HG03565 (cell line): ENCODE data around the gene SPRYD4.
"Not testable (repeated sequence)": the region's sequence is repeated elsewhere in the genome, so short reads cannot be mapped to it uniquely, and the experiment has no call there.

ENCODE experiments used
- ATAC-seq: cut with Tn5 transposase; IDR thresholded peaks from one replicate; pipeline ENCODE4 v1.9.1; 2021; ENCODE audit warnings: mild to moderate bottlenecking, moderate library complexity; ENCODE audit not compliant: unreplicated experiment

The SPRYD4 gene

DNA sequence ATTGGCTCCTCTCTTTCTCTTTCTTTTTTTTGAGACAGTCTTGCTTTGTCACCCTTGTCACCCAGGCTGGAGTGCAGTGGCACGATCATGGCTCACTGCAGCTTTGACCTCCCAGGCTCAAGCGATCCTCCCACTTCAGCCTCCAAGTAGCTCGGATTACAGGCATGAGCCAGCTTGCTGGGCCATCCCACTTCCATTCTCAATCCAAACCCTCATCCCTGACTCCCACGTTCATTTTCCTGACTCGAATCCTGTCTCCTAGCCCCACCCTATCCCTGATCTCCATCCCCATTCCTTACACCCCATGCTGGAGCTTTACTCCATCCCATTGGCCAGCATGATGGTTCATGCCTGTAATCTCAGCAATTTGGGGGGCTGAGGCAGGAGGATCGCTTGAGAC, 7.8 kb downstream of the SPRYD4 start:
- no peak for ATAC-seq

DNA sequence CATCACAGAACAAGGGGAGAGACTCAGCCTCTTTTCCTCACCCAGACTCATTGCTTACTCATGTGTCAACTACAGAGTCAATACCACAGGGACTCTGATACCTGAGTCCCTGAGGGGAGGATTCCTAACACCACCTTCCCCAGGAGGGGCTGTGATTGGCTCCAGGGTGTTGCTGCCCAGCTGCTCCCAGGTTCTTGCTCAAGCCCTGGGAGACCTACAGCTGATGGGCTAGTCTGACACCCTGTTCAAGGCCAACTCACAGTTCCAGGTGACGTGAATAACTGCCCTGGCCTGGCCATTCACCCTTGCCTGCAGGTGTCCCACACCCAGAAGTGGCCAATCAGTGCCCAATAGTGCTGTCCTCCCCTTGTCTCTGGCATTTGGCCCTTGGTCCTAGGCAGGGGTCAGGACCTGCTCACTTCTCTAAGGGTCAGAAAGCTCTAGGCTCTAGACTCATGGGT, 8.6 kb downstream of the SPRYD4 start:
- no peak for ATAC-seq

DNA sequence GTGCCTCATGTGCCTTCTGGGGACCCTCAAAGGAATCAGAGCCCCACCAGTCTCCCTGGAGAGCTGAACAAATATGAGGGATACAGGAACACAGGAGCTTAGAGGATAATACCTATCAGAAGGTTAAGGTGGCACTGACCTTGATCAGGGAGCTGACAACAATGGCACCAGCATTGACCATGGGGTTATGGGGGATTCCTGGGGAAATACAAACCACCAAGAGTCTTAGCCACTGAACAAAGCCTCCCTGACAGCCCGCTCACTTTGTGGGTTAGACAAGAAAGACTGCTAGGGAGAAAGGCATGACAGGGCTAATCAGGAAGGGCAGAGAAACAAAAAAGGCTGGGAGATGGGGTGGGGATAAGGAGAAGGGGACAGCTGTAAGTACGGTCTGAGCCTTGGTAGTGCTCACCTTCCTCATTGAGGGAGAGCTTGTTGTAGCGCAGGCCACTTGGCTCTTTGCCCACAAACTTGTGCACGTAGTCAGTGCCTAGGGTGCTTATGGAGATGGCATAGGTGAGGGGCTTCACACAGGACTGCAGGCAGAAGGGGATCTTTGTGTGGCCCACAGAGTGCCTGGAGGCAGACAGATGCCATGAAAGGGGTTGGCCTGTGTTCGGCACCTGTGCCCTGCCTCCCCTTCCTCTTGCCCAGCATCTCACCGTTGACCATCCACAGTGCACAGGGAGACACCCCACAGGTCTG, 9.3 kb downstream of the SPRYD4 start:
- no peak for ATAC-seq

DNA sequence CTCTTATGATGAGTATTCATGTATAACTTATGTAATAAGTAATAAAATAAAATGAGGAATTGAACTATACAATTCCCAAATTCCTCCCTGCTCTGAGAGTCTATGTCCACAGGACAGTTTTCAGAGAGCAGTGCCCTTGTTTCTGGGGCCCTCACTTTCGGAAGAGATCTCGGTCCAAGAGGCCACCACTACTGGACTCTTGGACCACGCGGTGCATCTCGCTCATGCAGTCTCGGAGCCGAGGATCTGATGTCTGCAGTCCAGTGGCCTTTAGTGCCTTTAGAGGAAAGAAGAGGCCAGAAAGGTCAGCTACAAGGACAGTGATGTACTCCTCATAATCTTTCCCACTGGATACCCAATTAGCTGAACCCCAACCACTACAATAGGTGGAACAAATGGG, 11.2 kb downstream of the SPRYD4 start:
- ATAC-seq = no peak

DNA sequence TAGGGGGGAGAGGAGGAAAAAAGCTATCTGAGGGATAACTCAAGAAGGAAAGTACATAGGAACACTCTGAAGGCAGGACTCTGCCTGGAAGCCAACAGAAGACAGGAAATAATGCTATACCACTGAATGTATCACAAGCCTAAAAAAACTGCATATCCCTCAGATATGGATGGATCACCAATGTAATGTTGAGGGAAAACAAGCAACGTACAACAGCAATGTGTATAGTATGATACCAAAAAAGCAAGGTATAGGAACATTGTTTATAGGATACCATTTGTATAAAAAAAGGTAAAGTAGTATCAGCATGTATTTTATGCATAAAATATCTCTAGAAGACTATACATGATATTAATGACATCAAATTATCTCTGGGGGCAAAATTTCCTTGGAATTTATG, 16.2 kb downstream of the SPRYD4 start:
- ATAC-seq = no peak

DNA sequence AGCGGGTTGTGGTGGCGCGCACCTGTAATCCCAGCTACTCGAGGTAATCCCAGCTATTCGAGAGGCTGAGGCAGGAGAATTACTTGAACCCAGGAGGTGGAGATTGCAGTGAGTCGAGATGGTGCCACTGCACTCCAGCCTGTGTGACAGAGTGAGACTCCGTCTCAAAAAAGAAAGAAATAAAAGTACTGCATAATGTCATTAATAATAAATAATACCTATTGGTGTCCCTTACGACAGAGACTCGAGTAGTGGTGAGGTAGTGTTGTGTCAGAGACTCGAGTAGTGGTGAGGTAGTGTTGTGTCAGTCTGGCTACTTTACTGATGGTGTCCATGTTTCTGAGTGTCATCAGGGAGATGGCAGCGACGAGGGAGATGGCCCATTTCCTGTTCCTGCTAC, 18.3 kb downstream of the SPRYD4 start:
- ATAC-seq = no peak

DNA sequence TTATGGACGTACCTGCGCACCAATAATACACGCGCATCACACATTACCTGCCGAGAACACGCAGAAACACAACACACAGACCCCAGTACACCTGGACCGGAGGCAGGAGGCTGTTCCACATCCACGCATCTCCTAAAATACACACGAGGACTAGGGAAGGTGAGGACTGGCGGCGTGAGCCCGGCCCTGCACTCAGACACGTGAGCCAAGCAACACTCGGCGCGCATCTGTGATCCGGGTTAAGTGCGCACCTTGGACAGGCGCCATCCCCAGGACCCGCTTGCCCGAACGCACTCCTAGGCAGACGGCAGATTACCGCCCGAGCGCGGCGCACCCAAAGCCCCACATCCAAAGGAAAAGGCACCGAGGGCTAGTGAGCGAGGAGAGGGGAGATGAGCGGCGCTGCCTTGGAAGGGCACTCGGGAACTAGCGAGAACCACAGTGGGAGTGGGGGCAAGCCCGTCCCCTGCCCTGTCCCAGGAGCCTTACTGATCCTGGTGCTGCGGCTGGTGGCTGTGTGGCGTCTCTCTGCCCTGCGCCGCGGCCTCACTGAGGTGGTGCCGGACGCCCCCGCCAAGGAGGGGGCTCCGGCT, 19.2 kb downstream of the SPRYD4 start:
- no peak for ATAC-seq

DNA sequence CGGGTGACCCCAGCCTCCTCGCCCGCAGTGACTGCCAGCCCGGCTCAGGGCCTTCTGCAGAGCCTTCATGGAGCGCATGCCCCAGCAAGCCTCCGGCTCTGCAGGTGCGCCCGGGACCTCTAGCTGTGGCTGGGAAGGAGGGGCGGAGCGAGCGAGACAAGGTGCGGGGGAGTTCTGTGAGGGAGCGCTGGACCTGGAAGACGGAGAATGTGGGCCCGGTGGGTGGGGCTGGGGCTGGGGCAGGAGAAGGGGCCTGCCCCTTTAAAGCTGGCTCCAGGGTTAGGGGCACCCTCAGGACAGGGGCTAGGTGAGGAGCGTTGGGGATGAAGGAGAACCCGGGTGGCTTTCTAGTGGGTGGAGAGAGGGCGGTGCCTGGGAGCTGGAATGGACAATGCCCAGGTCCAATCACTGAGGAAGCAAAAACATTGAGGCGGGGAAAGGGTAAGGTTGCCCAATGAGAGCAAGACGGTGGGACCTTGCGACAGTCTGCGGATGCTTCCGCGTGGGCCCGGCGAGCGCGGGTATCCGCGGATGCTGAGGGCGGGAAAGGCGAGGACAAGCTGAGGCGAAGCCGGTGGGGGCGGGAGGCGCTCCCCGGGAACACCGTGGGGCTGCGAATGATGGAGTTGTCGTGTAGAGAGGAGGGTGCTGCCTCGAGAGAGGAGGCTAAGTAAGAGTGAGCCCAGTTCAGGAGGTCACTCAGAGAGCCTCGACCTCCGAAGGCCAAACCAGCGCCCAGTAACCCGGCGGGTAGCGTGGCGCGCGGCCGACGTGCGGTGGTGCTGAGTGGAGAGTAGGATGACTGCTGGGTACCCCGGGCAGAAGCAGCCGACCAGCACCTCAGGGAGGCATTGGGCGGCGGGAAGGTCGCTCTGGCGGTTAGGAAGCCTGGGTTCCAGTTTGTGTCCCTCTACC, 19.9 kb downstream of the SPRYD4 start, which contains the start of gene GLS2:
Gene GLS2, minus strand, starts transcription at position 121 of the 915 bp plus-strand sequence. Its CDS starts 43 bp downstream, at position 78.
- peak; percentile 48 for ATAC-seq

DNA sequence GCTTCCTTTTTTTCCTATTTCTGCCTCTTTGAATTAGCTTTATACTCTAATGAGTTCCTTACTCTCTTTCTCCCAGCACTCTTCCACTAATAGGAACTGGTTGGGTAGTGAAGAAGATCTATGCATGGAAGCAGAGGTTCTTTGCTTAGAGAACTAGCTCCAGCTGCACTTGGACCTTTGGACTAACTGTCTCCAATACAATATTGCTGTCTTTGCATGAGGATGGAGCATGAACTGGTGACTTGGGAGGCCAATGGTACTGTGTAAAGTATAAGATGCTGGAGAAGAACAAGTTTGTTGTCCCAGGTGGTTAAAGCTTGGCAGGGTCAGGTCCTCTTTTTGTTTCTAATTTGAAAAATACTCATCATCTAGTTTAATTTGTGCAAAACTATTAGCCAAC, 22.0 kb downstream of the SPRYD4 start:
- no peak for ATAC-seq

DNA sequence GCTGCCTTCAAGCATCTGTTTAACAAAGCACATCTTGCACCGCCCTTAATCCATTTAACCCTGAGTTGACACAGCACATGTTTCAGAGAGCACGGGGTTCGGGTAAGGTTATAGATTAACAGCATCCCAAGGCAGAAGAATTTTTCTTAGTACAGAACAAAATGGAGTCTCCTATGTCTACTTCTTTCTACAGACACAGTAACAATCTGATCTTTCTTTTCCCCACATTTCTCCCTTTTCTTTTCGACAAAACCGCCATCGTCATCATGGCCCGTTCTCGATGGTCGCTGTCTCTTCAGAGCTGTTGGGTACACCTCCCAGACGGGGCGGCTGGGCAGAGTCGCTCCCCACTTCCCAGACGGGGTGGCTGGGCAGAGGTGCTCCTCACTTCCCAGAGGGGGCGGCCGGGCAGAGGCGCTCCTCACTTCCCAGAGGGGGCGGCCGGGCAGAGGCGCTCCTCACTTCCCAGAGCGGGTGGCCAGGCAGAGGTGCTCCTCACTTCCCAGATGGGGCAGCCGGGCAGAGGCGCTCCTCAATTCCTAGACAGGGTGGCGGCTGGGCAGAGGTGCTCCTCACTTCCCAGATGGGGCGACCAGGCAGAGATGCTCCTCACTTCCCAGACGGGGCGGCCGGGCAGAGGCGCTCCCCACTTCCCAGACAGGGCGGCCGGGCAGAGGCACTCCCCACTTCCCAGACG, 25.2 kb downstream of the SPRYD4 start:
- ATAC-seq = not testable (repeated sequence)

DNA sequence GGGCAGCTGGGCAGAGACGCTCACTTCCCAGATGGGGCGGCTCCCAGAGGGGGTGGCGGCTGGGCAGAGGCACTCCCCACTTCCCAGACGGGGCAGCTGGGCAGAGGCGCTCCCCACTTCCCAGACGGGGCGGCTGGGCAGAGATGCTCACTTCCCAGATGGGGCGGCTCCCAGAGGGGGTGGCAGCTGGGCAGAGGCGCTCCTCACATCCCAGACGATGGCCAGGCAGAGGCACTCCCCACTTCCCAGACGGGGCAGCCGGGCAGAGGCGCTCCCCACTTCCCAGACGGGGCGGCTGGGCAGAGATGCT, 25.7 kb downstream of the SPRYD4 start:
- not testable (repeated sequence) for ATAC-seq

DNA sequence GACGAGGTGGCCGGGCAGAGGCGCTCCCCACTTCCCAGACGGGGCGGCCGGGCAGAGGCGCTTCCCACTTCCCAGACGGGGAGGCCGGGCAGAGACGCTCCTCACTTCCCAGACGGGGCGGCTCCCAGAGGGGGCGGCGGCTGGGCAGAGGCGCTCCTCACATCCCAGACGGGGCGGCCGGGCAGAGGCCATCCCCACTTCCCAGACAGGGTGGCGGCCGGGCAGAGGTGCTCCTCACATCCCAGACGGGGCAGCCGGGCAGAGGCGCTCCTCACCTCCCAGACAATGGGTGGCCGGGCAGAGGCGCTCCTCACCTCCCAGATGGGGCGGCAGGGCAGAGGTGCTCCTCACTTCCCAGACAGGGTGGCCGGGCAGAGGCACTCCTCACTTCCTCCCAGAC, 26.1 kb downstream of the SPRYD4 start:
- not testable (repeated sequence) for ATAC-seq

DNA sequence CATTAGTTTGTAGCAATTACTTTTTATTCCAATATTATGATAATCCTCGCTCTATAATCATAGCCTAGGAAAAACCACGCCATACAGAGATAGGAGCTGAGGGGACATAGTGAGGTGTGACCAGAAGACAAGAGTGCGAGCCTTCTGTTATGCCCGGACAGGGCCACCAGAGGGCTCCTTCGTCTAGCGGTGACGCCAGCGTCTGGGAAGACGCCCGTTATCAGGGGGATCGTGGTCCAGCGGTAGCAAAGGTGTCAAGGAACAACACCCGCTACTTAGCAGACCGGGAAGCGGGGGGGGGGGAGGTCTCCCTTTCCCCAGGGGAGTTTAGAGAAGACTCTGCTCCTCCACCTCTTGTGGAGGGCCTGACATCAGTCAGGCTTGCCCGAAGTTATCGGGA, 28.3 kb downstream of the SPRYD4 start:
- not testable (repeated sequence) for ATAC-seq

DNA sequence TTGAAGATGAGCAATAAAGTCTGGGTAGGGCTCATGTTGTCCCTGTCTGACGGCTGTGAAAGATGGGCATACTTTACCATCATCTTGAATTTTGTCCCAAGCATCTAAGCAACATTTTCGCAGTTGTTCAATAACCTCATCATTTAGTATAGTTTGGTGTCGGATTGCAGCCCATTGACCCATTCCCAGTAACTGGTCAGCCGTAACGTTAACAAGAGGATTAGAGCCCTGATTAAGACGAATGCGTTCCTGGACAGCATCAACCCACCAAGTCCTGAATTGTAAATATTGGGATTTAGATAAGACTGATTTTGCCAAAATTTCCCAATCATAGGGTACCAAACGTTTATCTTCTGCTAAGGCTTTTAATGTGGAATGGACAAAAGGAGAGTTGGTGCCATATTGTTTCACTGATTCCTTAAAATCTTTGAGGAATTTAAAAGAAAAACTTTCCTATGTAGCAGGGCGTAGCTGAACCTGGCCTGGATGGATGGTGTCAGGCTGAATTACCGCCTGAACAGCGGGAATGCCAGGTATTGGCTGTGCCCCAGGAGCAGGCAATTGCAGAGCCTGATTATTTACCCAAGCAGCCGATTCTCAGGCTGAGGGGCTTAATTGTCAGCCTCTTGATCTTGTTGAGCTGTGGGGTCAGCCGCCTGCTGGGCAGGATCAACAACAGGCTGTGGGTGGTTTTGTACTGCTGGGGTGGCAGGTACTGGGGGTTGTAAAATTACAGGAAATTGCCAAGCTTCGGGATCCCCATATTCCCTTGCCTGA, 29.9 kb downstream of the SPRYD4 start:
- ATAC-seq = not testable (repeated sequence)

DNA sequence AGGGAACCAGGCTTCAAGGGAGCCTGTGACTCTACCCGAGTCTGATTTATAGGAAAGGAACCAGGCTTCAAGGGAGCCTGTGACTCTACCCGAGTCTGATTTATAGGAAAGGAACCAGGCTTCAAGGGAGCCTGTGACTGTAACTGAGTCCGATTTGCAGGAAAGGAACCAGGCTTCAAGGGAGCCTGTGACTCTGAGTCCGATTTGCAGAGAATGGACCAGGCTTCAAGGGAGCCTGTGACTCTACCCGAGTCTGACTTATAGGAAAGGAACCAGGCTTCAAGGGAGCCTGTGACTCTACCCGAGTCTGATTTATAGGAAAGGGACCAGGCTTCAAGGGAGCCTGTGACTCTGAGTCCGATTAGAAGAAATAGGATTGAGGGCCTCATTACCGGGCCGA, 31.1 kb downstream of the SPRYD4 start:
- ATAC-seq = not testable (repeated sequence)

DNA sequence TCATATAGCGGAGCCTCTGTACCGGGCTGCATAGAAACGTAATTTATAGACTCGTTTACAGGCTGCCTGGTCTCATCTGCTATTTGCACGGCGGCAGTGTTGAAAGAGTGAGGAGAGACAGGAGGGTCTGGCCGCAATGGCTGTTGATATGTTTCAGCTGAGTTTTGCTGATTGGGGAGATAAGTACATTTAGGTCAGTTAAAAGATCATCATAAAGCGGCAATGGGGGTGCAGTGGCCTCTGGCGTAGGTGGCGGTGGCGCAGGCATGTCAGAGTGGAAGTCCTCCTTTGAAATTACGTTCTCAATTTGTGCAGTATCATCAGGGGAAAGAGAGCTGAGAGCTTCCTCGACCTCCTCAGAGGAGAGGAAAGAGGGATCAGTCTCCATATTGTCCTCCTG, 31.5 kb downstream of the SPRYD4 start:
- not testable (repeated sequence) for ATAC-seq

DNA sequence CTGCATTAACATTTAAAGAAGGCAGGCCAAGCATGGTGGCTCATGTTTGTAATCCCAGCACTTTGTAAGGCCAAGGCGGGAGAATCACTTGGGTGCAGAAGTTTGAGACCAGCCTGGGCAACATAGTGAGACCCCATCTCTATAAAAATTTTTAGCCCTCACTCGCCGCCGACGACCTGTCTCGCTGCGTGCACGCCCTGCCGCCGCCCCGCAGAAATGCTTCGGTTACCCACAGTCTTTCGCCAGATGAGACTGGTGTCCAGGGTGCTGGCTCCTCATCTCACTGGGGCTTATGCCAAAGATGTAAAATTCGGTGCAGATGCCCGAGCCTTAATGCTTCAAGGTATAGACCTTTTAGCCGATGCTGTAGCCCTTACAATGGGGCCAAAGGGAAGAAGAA, 42.4 kb downstream of the SPRYD4 start:
- ATAC-seq = no peak

DNA sequence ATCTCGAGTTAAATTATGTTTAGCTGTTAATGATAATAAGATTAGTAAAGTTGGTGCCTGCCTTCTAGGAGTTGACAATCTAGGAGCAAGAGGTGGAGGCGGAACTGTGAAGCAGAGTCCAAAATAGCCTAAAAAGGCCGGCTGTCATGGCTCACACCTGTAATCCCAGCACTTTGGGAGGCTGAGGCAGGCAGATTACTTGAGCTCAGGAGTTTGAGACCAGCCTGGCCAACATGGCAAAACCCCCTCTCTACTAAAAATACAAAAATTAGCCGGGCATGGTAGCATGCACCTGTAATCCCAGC, 45.6 kb downstream of the SPRYD4 start:
- ATAC-seq = not testable (repeated sequence)

DNA sequence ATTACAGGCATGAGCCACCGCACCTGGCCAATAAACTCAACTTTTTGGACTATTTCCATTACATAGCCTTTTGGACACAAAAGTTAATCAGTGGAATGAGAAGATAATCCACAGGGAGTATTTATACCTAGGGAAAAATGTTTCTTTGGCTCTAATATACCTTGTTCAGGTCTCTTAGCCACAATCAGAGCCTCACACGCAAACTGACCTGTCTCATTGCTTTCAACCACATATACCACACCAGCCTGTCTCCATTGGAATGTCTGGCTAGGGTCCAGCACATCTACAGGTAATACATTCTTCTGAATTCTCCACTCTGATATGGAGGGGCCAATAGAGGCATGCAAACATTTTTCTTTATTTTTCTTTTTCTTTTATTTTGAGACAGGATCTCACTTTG, 49.5 kb downstream of the SPRYD4 start:
- no peak for ATAC-seq

DNA sequence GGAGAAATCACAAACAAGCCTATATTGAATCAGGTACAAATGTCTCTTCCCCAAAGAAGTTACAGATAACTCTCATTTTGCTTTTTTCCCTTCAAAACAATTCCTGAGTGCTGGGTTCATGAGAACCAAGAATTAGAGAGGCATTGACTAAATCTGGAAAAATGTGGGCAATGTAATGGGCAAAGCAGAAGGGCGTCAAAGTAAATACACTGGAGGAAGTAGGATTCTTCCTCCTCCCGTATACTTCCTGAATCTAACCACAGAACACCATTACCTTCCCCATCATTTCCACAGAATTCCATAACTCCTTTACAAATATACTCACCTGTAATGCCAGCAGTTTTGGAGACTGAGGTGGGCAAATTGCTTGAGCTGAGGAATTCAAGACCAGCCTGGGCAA, 50.2 kb downstream of the SPRYD4 start:
- no peak for ATAC-seq

DNA sequence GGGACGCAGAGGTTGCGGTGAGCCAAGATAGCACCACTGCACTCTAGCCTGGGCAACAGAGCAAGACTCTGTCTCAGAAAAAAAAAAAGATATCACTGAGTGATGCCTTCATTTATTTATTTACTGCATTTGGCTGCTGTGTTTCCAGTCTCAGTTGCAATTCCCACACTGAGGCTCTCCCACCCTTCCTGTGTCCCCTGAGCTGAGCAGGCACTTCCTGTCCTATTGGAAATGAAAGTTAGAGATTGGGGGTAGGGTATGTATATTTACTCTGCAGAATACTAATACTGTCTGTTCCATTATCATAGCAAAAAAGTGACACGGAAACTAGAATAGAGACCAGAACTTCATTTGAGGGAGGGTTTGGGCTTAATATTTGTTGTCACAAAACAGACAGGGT, 51.7 kb downstream of the SPRYD4 start:
- no peak for ATAC-seq
